SU-DHL-6 (cell line): ENCODE data around the gene L2HGDH.

Experiments
- H2AFZ ChIP-seq: fragments of 200-600 bp; sonication (generic); 2 replicates; pipeline ENCODE4 v1.6.1; 2014; ENCODE audit warnings: low read depth, mild to moderate bottlenecking, moderate library complexity, mixed read lengths, antibody characterized with exemption, low read length; ENCODE audit not compliant: severe bottlenecking
- H3F3A ChIP-seq: fragments of 200-600 bp; shearing (Covaris generic); 2 replicates; pipeline ENCODE4 v1.6.0; 2016; ENCODE audit warnings: antibody characterized with exemption, mild to moderate bottlenecking; ENCODE audit not compliant: insufficient read depth
- H3K27ac ChIP-seq: fragments of 200-600 bp; sonication (generic); 2 replicates; pipeline ENCODE4 v1.5.1; 2016; ENCODE audit warnings: low read depth, mild to moderate bottlenecking, low read length, moderate library complexity, mixed read lengths
- H3K27me3 ChIP-seq: fragments of 200-600 bp; sonication (generic), shearing (Covaris generic); 2 replicates; pipeline ENCODE4 v1.6.0; 2014; ENCODE audit warnings: mild to moderate bottlenecking, low read length
- H3K36me3 ChIP-seq: fragments of 200-600 bp; sonication (generic); 2 replicates; pipeline ENCODE4 v1.6.1; 2014; ENCODE audit warnings: mild to moderate bottlenecking, low read length, mixed read lengths
- H3K4me2 ChIP-seq: fragments of 300-600, 200-600 bp; shearing (Covaris generic), sonication (generic); 2 replicates; pipeline ENCODE4 v1.6.0; 2014; ENCODE audit warnings: low read length, low read depth, mild to moderate bottlenecking; ENCODE audit not compliant: poor library complexity, severe bottlenecking
- H3K4me3 ChIP-seq: fragments of 200-600 bp; sonication (generic); 2 replicates; pipeline ENCODE4 v1.5.1; 2014; ENCODE audit warnings: antibody characterized with exemption, low read length, mild to moderate bottlenecking, mixed read lengths; ENCODE audit not compliant: insufficient read depth, poor library complexity, severe bottlenecking
- H3K79me2 ChIP-seq: fragments of 200-600 bp; sonication (generic); 2 replicates; pipeline ENCODE4 v1.6.1; 2014; ENCODE audit warnings: mild to moderate bottlenecking, low read length, moderate library complexity; ENCODE audit not compliant: insufficient read depth
- H3K9ac ChIP-seq: fragments of 200-600 bp; sonication (generic); 2 replicates; pipeline ENCODE4 v1.7.0; 2014; ENCODE audit warnings: mild to moderate bottlenecking, low read length
- H3K9me2 ChIP-seq: fragments of 200-600 bp; sonication (generic); replicated peaks from 2 replicates; pipeline ENCODE4 v1.6.1; 2014; ENCODE audit warnings: low read length; ENCODE audit not compliant: insufficient read depth
- H3K9me3 ChIP-seq: fragments of 200-600 bp; sonication (generic); 2 replicates; pipeline ENCODE4 v1.6.1; 2014; ENCODE audit warnings: low read length, mixed read lengths; ENCODE audit not compliant: insufficient read depth
- H4K20me1 ChIP-seq: fragments of 200-600 bp; sonication (generic); 2 replicates; pipeline ENCODE4 v1.6.1; 2014; ENCODE audit warnings: low read depth, mild to moderate bottlenecking, antibody characterized with exemption, low read length, moderate library complexity, mixed read lengths
- CTCF ChIP-seq: fragments of 200-600 bp; sonication (generic); IDR thresholded peaks from one replicate; pipeline ENCODE4 v1.5.1; 2017; ENCODE audit warnings: antibody characterized with exemption, mild to moderate bottlenecking, low read length, moderate library complexity; ENCODE audit not compliant: insufficient read depth, poor library complexity, severe bottlenecking
- EZH2phosphoT487 ChIP-seq: fragments of 200-600 bp; sonication (generic), shearing (Covaris generic); conservative IDR thresholded peaks from 2 replicates; pipeline ENCODE4 v1.6.1; 2018; ENCODE audit warnings: mild to moderate bottlenecking, antibody characterized with exemption, low read length, moderate library complexity, mixed read lengths

The L2HGDH gene

GRCh38 chr14:50343434-50343833, 31.4 kb upstream of the L2HGDH start:
- H3K9me2 ChIP-seq = no peaks in the 10 kb centered on the region
- no peak overlapping the region for H3K4me2 ChIP-seq
- no peaks in the 10 kb centered on the region for H3K27me3 ChIP-seq
- H3K79me2 ChIP-seq = no peaks in the 10 kb centered on the region
- no peaks in the 10 kb centered on the region for H3F3A ChIP-seq
- no peaks in the 10 kb centered on the region for H3K9me3 ChIP-seq
- H2AFZ ChIP-seq = no peak overlapping the region
- no peaks in the 10 kb centered on the region for H3K36me3 ChIP-seq
- no peak overlapping the region for H3K9ac ChIP-seq
- TF ChIP-seq EZH2phosphoT487 = no peak
- TF ChIP-seq CTCF = no peak
- H3K27ac ChIP-seq = no peak overlapping the region
- H4K20me1 ChIP-seq = no peaks in the 10 kb centered on the region
- H3K4me3 ChIP-seq = no peak overlapping the region

DNA sequence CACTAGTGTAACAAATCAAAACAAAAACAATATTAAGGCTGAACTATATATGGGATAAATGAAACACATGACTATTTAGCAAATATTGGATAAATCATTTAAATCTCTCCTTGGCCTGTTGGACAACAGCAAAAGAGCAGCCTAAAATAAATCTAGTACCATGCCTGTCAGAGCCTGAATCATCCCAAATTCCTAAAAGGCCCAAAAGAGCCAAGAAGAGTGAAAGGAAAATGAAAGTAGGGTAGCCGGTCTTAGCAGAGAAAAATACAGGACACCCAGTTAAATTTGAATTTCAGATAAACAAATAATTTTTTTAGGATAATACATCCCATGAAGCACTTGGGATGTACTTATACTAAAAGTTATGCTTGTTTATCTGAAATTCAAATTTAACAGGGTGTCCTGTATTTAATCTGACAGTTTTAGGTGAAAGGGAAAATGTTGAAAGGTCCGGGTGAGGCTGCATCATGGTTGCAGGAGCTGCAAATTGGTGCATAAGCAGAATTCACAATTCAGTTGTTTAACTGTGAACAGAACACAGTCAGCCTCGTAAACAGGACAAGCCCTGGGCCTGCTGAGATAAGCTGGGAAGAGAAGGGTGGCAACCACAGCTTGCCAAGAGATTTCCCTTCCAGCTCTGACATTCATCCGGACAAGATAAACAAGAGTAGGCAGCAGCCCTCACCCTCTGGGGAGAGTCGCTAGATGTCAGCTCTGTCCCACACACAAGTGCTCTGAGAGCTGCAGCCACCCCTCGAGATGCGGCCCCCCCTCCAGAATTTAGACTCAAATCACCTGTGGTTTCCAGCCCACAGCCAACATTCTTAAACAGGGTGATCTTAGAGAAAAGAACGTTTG, 30.4 kb upstream of the L2HGDH start:
- H3K27ac ChIP-seq = no peak overlapping the region
- no peak overlapping the region for H3K9ac ChIP-seq
- H4K20me1 ChIP-seq = no peaks in the 10 kb centered on the region
- no peaks in the 10 kb centered on the region for H3K9me2 ChIP-seq
- peak overlapping the region; percentile 20 for H3K4me2 ChIP-seq
- no peak for TF ChIP-seq EZH2phosphoT487
- peak; percentile 21 for TF ChIP-seq CTCF
- no peaks in the 10 kb centered on the region for H3K79me2 ChIP-seq
- no peaks in the 10 kb centered on the region for H3K9me3 ChIP-seq
- peak overlapping the region; percentile 16 for H2AFZ ChIP-seq
- H3K27me3 ChIP-seq = no peaks in the 10 kb centered on the region
- no peaks in the 10 kb centered on the region for H3K36me3 ChIP-seq
- no peak overlapping the region for H3K4me3 ChIP-seq
- H3F3A ChIP-seq = no peaks in the 10 kb centered on the region

DNA sequence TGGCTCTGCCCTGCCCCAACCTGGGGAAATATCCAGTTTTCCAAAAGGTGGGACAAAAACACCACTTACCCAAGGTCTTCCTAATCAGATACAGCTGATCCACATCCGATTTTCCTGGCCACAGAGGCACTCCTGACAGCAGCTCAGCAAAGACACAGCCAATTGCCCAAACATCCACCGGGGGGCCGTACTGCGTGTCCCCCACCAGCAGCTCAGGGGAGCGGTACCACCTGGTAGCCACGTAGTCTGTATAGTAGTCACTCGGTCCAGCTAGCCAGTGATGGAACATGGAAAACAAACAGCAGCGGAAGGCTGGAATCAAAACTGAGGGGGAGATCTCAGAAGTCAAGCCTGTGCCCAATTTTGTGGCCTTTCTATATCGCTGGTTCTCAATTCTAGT, 28.9 kb upstream of the L2HGDH start:
- Histone ChIP-seq H2AFZ (no peak overlapping the region), H3F3A (no peaks in the 10 kb centered on the region)

More for the DNA sequence above, 28.9 kb upstream of the L2HGDH start:
- Histone ChIP-seq H3K9me3 (no peaks in the 10 kb centered on the region), H3K27ac (no peak overlapping the region), H3K9me2 (no peaks in the 10 kb centered on the region), H3K79me2 (no peaks in the 10 kb centered on the region), H3K4me2 (no peak overlapping the region), H3K9ac (no peak overlapping the region), H3K36me3 (no peaks in the 10 kb centered on the region), H3K4me3 (no peak overlapping the region), H4K20me1 (no peaks in the 10 kb centered on the region), H3K27me3 (no peaks in the 10 kb centered on the region)
- no peak for TF ChIP-seq EZH2phosphoT487
- TF ChIP-seq CTCF = no peak
